GM18909 (cell line): ENCODE results near the gene TSC1.

Experiments used
- ATAC-seq: cut with Tn5 transposase; IDR thresholded peaks from one replicate; pipeline ENCODE4 v1.9.1; 2021; ENCODE audit warnings: mild to moderate bottlenecking; ENCODE audit not compliant: unreplicated experiment, poor library complexity

TSC1 gene

DNA sequence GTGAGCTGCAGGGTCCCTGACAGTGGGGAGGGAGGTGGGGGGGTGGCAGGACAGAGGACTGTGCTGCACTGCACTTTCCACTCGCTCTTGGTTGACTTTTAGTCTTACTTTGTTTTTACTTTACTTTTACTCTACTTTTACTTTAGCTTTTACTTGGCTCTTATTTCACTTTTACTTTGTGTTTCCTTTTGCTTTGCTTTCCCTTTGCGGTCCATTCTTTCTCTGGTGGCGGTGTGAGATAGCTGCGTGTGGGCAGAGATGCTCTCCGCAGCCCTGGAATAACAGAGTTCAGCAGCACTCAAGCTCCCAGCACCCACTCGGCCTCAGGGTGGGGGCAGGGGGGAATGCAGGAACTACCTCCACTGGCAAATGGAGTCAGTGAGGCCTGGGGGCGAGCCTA, 71.0 kb downstream of the TSC1 start:
- no peak for ATAC-seq

DNA sequence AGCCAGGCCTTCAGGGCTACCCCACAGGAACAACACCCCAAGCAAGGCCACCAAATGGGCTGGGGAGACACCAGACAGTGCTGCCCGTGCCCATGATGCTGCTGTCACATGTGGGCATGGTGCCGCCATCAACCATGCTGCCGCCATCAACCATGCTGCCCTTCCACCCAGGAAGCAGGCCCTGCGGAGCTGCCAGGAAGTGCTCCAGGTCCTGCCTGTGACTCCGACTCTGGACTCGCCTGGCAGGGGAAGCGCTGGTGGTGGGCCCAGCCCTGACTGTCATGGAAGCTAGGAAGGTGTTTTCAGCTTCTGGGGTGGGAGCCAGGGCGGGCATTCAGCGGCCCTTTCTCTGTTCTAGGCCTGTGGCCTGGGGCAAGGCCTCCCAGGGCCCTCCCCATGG, 75.2 kb downstream of the TSC1 start:
- no peak for ATAC-seq

DNA sequence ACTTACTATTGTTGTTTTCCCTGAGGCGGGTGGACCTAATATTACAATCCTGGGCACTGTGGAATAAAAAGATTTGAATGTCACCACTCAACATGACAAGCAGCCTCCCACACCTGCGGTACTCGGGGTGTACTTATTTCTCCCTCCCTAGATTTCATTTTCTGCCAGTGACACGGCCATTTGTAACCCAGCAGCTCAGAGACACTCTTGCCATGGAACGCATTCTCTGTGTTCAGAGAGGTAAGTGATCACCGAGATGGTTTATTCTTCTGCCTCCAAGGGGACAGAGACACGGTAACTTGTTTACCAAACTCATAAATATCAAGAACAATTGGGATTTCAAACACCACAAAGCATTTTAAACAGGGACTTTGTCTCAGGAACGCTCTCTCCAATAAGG, 77.5 kb downstream of the TSC1 start:
- no peak for ATAC-seq

DNA sequence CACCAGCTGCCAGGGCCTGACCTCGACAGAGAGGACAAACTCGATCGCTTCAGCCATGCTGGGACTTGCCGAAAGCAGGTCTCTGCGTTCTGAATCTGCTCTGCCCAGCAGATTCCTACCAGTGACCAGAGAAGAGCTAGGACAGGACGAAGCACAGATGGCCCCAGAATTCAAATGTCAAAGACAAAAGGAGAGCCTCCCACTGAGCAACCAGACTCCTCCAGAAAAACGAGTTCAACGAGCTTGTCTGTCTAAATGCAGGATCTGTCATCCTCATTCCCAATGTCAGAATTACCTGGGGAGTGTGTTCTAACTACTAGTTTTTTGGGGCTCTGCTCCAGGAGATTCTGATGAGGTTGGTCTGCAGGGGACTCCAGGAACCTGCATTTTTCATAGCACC, 79.7 kb downstream of the TSC1 start:
- no peak for ATAC-seq

DNA sequence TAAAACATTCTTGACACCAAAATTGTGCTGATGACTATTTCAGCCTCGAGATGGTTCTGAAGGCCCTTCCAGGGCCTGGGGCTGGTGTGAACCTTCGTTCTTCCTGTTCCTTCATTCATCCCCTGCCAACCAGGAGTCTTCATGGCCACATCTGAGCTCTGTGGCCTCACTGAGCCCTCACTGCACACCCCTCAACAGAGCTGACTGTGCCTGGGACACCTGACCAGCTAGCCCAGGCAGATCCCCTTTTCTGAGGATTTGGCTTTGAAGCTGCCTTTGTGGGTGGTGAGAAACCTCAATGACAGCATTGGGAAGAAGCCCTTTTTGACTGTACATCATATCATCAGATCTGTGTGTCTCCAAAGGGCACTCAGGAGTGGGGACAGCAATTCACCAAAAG, 80.1 kb downstream of the TSC1 start:
- ATAC-seq = no peak

DNA sequence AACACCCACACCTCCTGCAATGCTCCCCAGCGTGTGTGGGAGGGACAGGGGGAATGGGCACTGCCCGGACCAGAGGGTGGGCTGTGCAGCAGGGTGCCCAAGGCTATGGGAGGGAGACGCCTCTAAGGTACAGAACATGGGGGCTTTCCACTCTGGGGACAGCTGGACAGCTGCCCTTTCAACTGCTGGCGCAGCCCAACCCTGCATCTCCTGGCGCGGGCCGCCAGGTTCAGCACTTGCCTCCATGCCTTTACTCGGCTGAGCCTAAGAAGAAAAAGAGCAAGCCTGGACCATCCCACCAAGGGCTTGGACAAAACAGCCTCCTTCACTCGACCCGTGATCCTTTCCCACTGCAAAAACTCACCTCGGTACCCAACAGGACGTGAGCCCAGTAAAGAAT, 81.3 kb downstream of the TSC1 start:
- ATAC-seq = no peak

DNA sequence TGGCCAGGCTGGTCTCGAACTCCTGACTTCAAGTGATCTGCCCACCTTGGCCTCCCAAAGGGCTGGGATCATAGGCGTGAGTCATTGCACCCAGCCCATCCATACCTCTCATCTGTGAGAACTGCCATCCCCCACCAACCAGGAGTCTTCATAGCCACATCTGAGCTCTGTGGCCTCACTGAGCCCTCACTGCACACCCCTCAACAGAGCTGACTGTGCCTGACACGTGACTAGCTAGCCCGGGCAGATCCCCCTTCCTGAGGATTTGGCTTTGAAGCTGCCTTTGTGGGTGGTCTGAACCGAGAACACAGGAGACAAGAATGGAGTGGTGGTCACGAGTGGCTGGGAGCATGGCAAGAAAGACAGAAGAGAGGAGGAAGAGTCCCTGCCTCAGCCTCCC, 81.9 kb downstream of the TSC1 start:
- ATAC-seq = no peak

DNA sequence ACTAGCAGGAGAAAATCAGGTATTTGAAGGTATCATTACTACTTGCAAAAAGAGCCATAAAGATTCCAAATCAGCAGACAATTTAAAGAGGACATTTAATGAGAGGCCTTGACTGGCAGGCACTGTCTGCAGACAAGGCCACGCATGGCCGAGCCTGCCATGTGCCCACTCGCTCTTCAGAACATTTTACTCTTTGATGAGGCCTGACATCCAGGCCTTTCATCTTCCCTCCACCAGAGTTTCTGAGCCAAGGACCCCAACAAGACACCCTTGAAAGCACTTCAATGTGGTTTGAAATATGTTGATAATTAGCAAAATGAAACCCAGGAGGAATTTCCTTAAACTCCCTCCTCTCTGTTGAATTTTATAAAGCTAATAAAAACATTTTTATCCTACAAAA, 82.8 kb downstream of the TSC1 start:
- ATAC-seq = no peak

DNA sequence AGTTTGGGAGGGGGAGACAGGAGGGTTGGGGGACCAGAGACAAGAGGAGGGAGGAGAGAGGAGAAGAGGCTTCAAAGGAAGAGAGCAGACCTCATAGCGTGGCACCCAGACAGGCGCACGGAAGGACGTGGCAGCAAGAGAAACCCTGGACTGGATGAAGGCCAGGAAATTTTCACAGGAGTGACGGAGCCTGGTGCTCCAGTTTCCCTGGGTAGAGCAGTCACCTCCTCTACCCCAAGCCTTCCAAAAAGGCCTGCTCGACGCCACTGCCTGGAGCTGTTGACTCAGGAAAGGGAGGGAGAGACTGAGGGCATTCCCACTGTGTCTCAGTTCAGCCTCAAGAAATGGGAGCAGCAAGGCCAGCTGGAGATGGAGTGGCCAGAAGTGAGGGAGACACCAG, 85.7 kb downstream of the TSC1 start:
- ATAC-seq = no peak

DNA sequence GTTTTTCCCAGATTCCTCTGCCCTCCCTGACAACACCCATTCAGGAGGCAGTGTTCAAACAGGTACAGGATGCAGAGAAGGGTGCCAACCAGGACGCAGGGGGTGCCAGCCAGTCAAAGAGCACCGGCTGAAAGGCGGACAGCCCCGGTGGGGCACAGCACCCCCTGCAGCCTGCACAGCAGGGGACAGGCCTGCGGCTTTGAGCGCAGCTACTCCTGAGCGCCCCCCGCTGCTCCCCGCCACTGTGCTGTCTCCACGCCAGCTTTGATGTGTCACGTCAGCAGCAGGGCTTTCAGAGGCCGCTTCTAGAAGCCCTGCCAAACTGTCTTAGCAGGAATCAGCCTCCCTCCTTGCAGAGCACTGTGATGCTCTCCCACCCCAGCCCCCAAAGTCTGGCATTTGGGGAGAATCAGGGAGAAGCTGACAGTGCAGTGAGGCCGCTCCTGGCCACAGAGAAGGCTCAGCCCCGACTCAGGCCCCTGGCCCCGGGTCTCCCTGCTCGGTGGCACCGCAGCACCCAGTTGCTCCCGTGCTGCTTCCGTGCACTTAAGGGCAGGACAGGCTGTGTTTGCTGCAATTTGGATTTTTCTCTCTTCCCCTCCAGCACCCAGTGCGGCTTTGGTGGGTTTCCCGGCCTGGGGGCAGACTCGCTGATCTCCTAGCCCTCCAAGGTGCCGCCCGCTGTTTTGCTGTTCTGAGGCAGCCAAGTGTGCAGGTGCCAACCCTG, 86.6 kb downstream of the TSC1 start:
- ATAC-seq = no peak

DNA sequence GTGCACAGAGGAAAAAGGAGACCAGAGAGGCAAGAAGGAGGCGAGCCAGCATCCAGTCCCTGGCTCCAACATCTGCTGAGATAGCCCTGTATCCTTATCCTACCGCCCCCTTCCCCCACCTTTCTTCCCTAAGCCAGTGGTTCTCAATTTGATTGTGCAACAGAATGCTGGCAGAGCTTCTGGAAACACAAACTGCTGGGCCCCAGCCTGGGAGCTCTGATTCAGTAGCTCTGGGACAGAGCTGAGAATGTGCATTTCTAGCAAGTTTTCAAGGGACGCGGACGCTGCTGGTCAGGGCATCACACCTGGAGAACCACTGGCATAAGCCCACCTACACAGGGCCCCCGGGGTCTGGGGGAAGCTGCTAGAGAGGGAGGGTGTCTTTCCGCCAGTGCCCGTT, 87.4 kb downstream of the TSC1 start:
- ATAC-seq = no peak

DNA sequence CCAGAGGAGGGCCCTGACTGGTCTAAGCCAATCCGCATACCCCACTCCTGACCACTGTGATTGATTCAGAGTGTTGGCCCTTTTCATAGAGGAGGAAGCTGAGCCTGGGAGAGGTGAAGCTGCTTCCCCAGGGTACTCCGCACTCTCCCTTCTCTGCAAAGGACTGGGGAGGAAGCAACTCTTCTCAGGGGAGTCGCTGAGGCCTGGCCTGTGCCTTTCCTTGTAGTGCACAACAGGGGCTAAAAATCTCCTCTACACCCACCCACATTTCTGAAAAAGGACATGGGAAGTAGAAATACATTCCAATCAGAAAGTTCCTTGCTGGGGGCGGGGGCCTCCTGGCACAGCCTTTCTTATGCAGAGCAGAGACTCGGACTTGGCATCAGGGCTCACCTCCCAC, 88.5 kb downstream of the TSC1 start:
- ATAC-seq = no peak

DNA sequence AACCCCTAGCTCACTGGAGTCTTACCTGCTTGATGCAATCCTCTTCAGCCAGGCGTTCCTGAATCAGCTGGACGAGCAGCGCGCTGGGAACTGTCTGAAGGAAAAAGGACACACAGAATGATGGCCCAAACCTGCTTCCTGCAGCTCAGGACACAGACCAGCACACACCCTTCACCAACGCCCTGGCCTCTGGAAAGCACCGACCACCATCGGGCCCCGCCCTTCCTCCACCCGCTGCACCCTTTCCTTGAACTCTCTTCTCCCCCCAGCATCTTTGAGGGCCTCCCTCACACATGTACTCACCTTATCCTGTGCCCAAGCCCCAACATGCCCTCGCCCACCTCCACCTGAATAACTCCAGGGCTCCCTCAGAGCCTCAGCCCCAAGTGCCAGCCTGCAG, 89.6 kb downstream of the TSC1 start:
- no peak for ATAC-seq

DNA sequence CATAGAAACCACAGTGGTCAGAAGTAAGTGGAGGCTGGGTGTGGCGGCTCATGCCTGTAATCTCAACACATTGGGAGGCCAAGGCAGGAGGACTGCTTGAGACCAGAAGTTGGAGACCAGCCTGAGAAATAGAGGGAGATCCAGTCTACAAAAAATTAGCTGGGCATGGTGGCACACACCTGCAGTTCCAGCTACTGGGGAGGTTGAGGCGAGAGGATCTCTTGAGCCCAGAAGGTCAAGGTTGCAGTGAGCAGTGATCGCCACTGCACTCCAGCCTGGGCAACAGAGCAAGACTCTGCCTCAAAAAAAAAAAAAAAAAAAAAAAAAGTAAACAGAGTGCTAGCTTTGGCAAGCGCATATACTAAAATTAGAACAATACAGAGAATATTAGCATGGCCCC, 90.9 kb downstream of the TSC1 start:
- ATAC-seq = no peak

DNA sequence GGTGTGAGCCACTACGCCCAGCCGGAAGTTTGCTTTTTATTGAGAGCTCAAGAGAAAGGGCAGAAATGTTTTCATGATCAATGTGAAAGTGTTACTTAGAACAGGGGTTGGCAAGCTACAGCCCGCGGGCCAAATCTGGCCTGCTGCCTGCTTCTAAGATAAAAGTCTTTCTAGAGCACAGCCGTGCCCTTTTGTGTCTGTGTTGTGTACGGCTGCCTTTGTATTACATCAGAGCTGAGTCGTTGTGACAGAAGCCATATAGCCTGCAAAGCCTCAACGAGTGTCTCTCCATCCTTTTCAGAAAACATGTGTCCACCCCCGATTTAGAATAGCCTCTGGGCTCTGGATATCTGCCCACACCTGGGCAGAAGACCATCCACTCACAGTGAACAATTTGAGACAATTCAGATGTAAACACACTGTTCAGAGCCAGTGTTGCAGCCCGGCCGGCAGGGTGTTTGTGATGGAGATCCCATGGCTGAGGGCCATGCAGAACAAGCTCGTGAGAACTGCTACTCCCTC, 95.2 kb downstream of the TSC1 start:
- ATAC-seq = no peak

DNA sequence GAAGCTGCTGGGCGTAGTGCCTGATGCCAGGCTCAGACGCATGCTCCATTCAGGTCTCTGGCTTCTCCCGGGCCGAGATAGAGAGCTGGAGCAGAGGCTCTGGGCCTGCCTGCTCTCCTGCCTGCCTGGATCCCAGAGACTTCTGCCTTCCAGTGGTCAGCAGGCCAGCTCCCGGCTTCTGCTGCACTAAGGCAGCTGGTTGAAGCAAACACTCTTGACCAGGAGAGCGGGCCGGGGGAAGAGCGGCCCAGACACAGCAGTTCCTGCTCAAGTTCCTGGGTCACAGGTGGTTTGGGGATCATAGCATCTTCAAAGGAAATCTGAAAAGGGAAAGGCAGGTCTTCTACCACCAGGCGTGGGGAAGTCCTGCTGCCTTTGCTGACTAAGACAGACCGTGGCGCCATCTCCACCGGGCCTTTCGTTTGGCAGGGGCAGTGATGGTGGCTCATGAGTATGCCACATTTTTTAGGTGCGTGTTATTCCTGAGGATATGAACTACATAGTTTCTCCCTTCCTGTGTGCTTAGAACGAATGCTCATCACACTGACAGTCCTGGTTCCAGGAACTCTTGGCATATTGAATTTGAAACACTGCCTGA, 97.4 kb downstream of the TSC1 start:
- no peak for ATAC-seq

DNA sequence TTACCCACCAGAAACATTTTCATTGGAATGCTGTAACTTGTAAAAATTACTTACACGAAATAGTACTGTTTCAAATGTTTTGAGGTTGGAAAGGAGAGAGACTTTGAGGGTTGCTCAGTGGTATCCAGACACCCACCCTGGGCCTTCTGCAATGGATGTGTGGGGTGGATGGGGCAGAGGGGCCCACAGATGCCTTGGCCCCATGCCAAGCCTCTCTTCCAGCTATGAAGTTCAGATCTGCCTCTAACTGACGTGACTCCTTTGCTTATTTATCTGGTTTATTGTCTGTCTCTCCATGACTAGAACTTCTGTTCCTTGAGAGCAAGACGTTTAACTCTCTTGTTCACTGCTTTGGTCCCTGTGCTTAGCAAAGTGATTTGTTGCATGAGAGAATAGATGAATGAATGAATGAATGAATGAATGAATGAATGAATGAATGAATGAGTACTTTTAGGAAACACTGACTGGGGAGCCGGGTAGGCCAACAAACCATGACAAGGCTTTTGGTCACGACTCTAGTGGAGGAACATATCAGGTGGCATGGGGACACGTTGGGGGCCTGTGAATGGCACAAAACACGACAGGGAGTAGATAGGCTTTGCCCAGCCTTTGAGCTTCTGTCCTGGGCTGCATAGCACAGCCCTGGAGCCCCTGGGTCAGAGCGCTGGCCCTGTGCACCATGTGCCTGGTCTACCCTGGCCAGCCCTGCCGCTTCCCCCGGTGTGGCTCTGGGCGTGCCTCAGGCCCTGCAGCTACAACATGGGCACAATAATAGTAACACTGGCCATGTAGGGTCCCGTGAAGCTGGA, 98.1 kb downstream of the TSC1 start:
- no peak for ATAC-seq

DNA sequence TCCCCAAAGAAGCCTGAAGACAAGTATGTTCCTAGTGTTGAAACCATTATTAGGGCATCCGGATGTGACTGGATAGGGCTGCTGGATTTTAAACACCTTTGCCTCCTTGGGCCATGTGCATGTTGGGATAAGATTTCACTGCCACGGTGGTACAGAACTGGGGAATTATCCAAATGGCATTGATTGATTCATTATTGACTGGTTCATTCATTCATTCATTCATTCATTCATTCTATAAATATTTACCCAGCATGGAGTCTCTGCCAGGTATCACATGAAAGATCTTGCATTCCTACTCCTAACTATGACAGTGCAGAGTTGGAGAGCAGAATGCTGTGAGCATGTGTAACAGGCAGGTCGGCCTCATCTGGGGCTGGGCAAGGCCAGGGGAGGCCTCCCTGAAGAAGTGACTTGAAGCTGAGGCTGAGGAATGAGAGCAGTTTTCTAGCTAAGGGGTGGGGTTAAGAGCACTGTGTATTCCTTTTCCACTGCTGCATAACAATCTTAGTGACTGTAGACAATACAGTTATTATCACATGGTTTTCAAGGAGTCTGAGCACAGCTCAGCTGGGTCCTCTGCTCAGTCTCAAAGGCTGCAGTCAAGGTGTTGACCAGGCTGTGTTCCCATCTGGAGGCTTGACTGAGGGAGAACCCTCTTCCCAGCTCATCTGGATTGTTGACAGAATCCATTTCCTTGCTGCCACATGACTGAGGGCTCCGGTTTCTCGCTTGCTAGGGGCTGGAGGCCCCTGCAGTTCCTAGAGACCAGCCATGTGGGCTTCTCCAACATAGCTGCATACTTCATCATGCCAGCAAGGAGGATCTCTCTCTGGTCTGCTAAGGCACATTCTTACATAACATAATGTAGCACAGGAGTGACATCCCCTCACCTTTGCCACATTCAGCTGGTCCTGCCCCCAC, 102.0 kb downstream of the TSC1 start:
- ATAC-seq = no peak
